Uterus (tissue), 4 donors: Measurements from ENCODE around the gene P4HA1. TPM values are rescaled to one million over a fixed set of nuclear protein-coding genes. Genes with fewer than 3 reads are reported as not detected.
A peak's percentile ranks its signal among the peaks of the same experiment; 100 is the strongest.
"Not testable (repeated sequence)": the region's sequence is repeated elsewhere in the genome, so short reads cannot be mapped to it uniquely, and the experiment has no call there.

Source experiments
- DNase-seq, 2 donors: peaks; one replicate each; pipeline ENCODE4 v3.0.0-alpha.2; 2019 to 2020
- H3K27ac ChIP-seq, 2 donors: fragments of 200-600 bp; sonication (generic); 1 replicate in 1 of 2; 2 replicates in 1 of 2; pipeline ENCODE4 v1.5.1; 2016 to 2018
- H3K27me3 ChIP-seq, 2 donors: fragments of 200-600 bp; sonication (generic); one replicate each; pipeline ENCODE4 v1.5.1; 2018 to 2019; ENCODE audit warnings: control low read depth in 1 of 2
- H3K36me3 ChIP-seq, 2 donors: fragments of 200-600 bp; sonication (generic); one replicate each; pipeline ENCODE4 v1.5.1; 2019; ENCODE audit warnings: control low read depth in 1 of 2
- H3K4me1 ChIP-seq, 2 donors: fragments of 200-600 bp; sonication (generic); one replicate each; pipeline ENCODE4 v1.5.1; 2018 to 2019; ENCODE audit warnings: control low read depth in 1 of 2
- H3K4me3 ChIP-seq, 2 donors: fragments of 200-600 bp; sonication (generic); 1 replicate in 1 of 2; 2 replicates in 1 of 2; pipeline ENCODE4 v1.5.1; 2018 to 2019; ENCODE audit warnings: mild to moderate bottlenecking in 1 of 2
- H3K9me3 ChIP-seq, 2 donors: fragments of 200-600 bp; sonication (generic); one replicate each; pipeline ENCODE4 v1.5.1; 2019; ENCODE audit warnings: control low read depth in 1 of 2
- POLR2A ChIP-seq, 2 donors: fragments of 450-650 bp; IDR thresholded peaks; one replicate each; pipeline ENCODE4 v1.6.1; 2016; ENCODE audit warnings: antibody characterized with exemption in 2 of 2, mild to moderate bottlenecking in 1 of 2, moderate library complexity in 1 of 2
- intact Hi-C: fragments of 100-400 bp; cut with DNase I; formaldehyde crosslinking; loops from one replicate; pipeline ENCODE4 v1.15.1; 2023; ENCODE audit warnings: low total_unique reads
- total RNA-seq, 4 donors: library from RNA; depleted of rRNA in 3 of 4; stranded (reverse); fragments of >200 nt in 3 of 4; gene quantifications; one replicate each; pipeline versions ENCODE4 v1.1.0 to v1.2.4, GENCODE V29; 2014 to 2023
- TF ChIP-seq, protein P1 (sequence below), 4 experiments: fragments of 200-600 bp in 2 of 4; fragments of 450-650 bp in 2 of 4; sonication (generic) in 2 of 4; IDR thresholded peaks; one replicate each; pipeline ENCODE4 v1.5.1; 2016 to 2019; ENCODE audit warnings: antibody characterized with exemption in 4 of 4, mild to moderate bottlenecking in 2 of 4, moderate library complexity in 1 of 4
- donor health status: DM: yes; HTN: yes; CAD: no.

Gene P4HA1
- total RNA-seq, 4 donors from 2014 or later, result 17.7 to 154 (median 31.2) TPM

GRCh38 chr10:73117976-73118743 lies 21.5 kb upstream of the P4HA1 start:
- Histone ChIP-seq H3K27me3 (no peaks in the 10 kb centered on the region), H3K9me3 (no peaks in the 10 kb centered on the region), H3K27ac (no peak overlapping the region), H3K36me3 (no peaks in the 10 kb centered on the region), H3K4me1 (no peaks in the 10 kb centered on the region), H3K4me3 (no peak overlapping the region)
- no peak for DNase-seq
- no peak for TF ChIP-seq POLR2A (IDR thresholded peaks at IDR 0.05)
- TF ChIP-seq, protein P1, sequence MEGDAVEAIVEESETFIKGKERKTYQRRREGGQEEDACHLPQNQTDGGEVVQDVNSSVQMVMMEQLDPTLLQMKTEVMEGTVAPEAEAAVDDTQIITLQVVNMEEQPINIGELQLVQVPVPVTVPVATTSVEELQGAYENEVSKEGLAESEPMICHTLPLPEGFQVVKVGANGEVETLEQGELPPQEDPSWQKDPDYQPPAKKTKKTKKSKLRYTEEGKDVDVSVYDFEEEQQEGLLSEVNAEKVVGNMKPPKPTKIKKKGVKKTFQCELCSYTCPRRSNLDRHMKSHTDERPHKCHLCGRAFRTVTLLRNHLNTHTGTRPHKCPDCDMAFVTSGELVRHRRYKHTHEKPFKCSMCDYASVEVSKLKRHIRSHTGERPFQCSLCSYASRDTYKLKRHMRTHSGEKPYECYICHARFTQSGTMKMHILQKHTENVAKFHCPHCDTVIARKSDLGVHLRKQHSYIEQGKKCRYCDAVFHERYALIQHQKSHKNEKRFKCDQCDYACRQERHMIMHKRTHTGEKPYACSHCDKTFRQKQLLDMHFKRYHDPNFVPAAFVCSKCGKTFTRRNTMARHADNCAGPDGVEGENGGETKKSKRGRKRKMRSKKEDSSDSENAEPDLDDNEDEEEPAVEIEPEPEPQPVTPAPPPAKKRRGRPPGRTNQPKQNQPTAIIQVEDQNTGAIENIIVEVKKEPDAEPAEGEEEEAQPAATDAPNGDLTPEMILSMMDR (IDR thresholded peaks at IDR 0.05), result no peak
- intact Hi-C loops, result no loop called here

- intact Hi-C loops, result no loop called here
- H3K36me3 ChIP-seq, result no peaks in the 10 kb centered on the region
- no peak for DNase-seq
- no peak overlapping the region for H3K4me3 ChIP-seq
- H3K9me3 ChIP-seq, result no peaks in the 10 kb centered on the region
- H3K27me3 ChIP-seq, result no peaks in the 10 kb centered on the region
- H3K4me1 ChIP-seq, result no peaks in the 10 kb centered on the region
- H3K27ac ChIP-seq, result no peak overlapping the region
- TF ChIP-seq, protein P1 (IDR thresholded peaks at IDR 0.05), result no peak
- TF ChIP-seq POLR2A (IDR thresholded peaks at IDR 0.05), result no peak
Observed at GRCh38 chr10:73116017-73116416, 19.4 kb upstream of the P4HA1 start.

- Histone ChIP-seq H3K4me3 (no peak overlapping the region), H3K27me3 (no peaks in the 10 kb centered on the region), H3K9me3 (no peaks in the 10 kb centered on the region), H3K36me3 (no peaks in the 10 kb centered on the region), H3K4me1 (no peaks in the 10 kb centered on the region), H3K27ac (no peak overlapping the region)
- no peak for DNase-seq
- intact Hi-C loops, result no loop called here
- TF ChIP-seq, protein P1 (IDR thresholded peaks at IDR 0.05), result no peak
- TF ChIP-seq POLR2A (IDR thresholded peaks at IDR 0.05), result no peak
Observed at GRCh38 chr10:73113551-73113950, 16.9 kb upstream of the P4HA1 start.

GRCh38 chr10:73112032-73112431 lies 15.4 kb upstream of the P4HA1 start:
- DNase-seq, H3K4me1 ChIP-seq, H3K9me3 ChIP-seq, H3K27me3 ChIP-seq, H3K36me3 ChIP-seq, intact Hi-C loops, H3K27ac ChIP-seq, H3K4me3 ChIP-seq: not testable (repeated sequence)

DNA sequence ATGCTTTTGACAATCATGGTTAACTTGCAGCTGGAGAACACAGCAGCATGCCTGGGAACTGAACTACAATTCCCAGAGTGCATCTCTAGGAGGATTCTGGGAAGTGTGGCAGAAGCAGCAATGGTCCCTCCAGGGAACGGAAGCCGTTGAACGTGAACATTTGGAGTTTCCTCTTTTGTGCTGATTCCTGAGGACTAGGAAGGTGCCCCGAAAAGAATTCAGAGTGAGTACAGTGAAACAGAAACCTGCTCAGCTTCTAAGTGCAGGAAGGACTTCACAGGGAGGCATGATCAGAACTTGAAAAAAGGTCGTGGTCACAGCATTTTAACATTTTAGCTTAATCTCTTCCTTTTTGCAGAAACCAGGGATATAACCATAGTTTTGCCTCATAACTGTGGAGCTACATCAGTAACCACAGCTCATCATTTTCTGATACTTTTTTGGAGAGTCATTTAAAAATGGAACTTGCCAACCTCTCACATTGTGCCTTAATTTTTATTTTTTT lies 13.7 kb upstream of the P4HA1 start, which contains the start of gene NUDT13:
Gene NUDT13, plus strand, starts transcription at position 111 of the 505 bp plus-strand sequence. CDS start 3,911 bp downstream, outside the sequence.
- TF ChIP-seq POLR2A (IDR thresholded peaks at IDR 0.05), result peak in 1 of 2 donors; percentile 36
- TF ChIP-seq, protein P1 (IDR thresholded peaks at IDR 0.05), result peak in 1 of 4 experiments; percentile 7
- intact Hi-C loops, result no loop called here
- no peaks in the 10 kb centered on the region for H3K36me3 ChIP-seq

DNA sequence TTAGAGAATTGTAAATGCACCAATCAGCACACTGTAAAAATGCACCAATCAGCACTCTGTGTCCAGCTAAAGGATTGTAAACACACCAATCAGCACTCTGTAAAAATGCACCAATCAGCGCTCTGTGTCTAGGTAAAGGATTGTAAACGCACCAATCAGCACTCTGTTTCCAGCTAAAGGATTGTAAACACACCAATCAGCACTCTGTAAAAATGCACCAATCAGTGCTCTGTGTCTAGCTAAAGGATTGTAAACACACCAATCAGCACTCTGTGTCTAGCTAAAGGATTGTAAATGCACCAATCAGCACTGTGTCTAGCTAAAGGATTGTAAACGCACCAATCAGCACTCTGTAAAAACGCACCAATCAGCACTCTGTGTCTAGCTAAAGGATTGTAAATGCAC lies 12.6 kb upstream of the P4HA1 start:
- H3K9me3 ChIP-seq, DNase-seq, H3K4me1 ChIP-seq, H3K27ac ChIP-seq, H3K27me3 ChIP-seq, H3K36me3 ChIP-seq, intact Hi-C loops, H3K4me3 ChIP-seq: not testable (repeated sequence)

More for the DNA sequence above, 13.7 kb upstream of the P4HA1 start, which contains the start of gene NUDT13:
- no peaks in the 10 kb centered on the region for H3K4me1 ChIP-seq
- H3K27ac ChIP-seq, result peak within 1 kb of the TSS; percentile 75 to 83
- H3K4me3 ChIP-seq, result peak within 1 kb of the TSS; percentile 40 to 46
- H3K27me3 ChIP-seq, result no peaks in the 10 kb centered on the region
- H3K9me3 ChIP-seq, result no peaks in the 10 kb centered on the region
- DNase-seq, result peak; percentile 67 to 79
